GM19372 (cell line): Measurements from ENCODE around the gene RGCC.

Experiments used
- ATAC-seq: cut with Tn5 transposase; IDR thresholded peaks from one replicate; pipeline ENCODE4 v1.9.1; 2021; ENCODE audit warnings: mild to moderate bottlenecking, low read depth, moderate library complexity; ENCODE audit not compliant: unreplicated experiment

Gene RGCC

DNA sequence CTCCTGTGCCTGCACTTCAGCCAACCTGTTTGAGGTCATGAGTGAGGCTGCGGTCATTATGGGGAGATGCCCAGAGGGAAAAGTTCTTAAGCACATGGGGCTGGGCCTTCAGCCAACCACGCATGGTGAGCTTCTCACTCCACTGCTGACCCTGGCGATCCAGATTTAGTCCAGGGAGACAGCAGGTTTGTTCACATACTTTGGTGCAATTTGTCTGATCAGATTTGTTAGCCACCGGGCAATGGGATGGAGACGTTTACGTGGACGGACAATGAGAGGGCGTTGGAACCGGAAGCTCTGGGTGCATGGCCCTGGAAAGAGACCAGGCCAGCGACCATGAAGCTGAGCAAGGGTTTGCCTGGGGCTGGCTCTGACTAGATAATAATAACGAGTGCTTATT lies 56.2 kb downstream of the RGCC start:
- no peak for ATAC-seq

DNA sequence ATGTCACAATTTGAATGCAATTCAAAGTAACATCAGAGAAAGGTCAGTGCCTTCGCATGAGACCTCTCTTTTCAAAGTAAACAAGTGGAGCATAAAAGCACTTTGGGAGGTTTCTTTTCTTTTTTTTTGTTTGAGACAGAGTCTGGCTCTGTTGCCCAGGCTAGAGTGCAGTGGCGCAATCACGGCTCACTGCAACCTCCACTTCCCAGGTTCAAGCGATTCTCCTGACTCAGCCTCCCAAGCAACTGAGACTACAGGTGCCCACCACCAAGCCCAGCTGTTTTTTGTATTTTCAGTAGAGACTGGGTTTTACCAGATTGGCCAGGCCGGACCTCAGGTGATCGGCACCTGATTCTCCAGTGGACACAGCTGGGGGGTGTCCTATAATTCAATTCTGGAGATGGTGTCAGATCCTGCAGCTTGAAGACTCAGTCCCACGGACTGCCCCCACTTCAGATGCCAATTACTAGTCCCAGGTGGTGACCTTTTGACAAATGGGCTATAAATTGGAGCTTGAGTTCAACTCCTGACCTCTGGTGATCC lies 57.6 kb downstream of the RGCC start:
- no peak for ATAC-seq

DNA sequence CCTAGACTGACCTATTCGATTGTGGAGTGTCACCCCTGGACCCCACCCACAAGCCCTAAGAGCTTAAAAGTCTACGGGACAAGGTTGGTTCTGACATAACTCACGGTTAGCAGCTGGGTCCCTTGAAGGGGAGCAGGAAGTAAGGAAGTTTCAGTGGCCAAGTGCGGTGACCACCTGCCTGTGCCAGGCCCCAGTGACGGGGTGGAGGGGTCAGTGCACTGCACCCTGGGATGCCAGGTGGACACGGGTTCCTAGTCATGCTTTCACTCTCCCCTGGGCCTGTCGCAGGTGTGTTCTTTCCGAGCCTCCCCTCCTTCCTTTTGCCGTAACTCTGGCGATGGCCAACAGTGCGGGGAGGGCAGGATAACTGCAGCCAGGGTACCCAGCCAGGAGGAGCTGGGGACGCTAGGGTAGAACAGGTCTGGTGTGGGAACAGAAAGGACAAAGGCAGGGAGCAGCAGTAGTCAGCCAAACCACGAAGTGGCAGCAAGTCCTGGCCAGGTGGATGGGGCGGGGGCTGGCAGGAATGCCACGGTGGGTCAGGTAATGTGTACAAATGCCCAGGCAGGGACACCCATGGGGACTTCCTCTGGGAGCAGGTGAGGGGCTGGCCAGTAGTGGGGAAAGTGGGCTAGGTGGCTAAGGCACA lies 58.3 kb downstream of the RGCC start:
- ATAC-seq = no peak

DNA sequence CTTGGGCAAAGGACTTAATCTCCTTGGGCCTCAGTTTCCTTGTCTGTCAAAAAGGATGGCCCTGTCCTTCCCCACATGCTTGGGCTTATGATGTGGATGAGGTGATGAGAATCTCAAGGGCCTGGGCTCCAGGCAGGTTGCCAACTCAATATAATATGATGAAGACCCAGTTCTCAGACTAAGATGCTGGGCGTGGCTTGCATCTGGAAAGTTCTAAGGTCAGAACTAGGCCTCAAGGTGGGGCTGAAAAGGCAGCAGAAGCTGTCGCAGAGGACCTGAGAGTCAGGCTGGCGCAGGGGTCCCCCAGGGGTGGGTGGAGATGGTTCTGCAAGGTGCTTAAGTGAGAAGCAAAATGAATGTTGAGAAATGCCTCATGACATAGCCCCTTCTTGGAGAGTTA lies 58.8 kb downstream of the RGCC start:
- ATAC-seq = no peak

- ATAC-seq = no peak
These were observed 59.4 kb downstream of the RGCC start for GRCh38 chr13:41516760-41517159.

DNA sequence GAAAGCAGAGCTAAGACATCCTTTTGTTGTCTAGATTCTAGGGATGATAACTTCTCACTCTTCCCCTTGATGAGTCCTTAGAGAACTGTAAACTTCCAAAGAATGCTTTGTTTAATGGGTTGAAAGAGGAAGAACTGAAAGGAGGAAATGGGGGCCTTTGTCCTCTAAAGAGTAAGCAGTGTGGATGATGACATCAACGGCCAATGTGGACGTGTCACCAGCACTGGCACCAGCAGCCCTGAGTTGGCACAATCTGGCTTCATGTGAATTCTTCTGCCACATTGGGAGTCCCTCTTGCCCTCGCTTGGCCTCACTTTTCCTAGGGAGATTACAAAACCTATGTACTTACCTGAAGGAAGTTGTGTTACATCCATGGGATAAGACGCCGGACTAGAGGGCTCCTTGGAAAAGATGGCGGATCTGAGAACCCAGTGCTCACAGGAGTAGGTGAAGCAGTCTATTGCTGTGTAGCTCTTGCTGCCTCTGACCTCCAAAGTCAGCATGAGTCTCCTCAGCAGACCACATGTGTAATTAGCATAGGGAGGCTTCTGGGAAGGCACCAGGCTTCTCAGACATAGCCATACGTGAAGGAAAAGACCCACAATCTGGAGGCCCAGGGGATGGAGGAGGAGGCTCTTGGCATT lies 62.8 kb downstream of the RGCC start:
- no peak for ATAC-seq
